Ectodermal cell (in vitro differentiated cells): ENCODE measurements around the gene ALOX12B.
"Not testable (repeated sequence)": the region's sequence is repeated elsewhere in the genome, so short reads cannot be mapped to it uniquely, and the experiment has no call there.

Experiments used
- H3K27ac ChIP-seq: 2 replicates; pipeline ENCODE4 v1.7.0; 2013; ENCODE audit warnings: mild to moderate bottlenecking, low read depth, low read length; ENCODE audit not compliant: insufficient read depth, poor library complexity, severe bottlenecking
- H3K27me3 ChIP-seq: 2 replicates; pipeline ENCODE4 v1.7.0; 2013; ENCODE audit warnings: mild to moderate bottlenecking, low read length; ENCODE audit not compliant: insufficient read depth, control insufficient read depth, poor library complexity, severe bottlenecking
- H3K36me3 ChIP-seq: one replicate; pipeline ENCODE4 v1.7.0; 2013; ENCODE audit warnings: low read length; ENCODE audit not compliant: control insufficient read depth, insufficient read depth
- H3K4me1 ChIP-seq: one replicate; pipeline ENCODE4 v1.7.0; 2013; ENCODE audit warnings: low read length; ENCODE audit not compliant: control insufficient read depth, insufficient read depth
- H3K4me3 ChIP-seq: 2 replicates; pipeline ENCODE4 v1.7.0; 2013; ENCODE audit warnings: low read depth, low read length, control low read depth; ENCODE audit not compliant: insufficient read depth
- H3K9me3 ChIP-seq: 2 replicates; pipeline ENCODE4 v1.7.0; 2013; ENCODE audit warnings: mild to moderate bottlenecking, low read length, moderate library complexity; ENCODE audit not compliant: control insufficient read depth
- WGBS, 2 experiments: methylation state at CpG; one replicate each; pipeline ENCODE4 v1.1.7; 2013; ENCODE audit warnings: missing lambda C conversion rate in 2 of 2; 5-methylcytosine and 5-hydroxymethylcytosine counted together

The ALOX12B gene

GRCh38 chr17:8084250-8084649 lies 3.3 kb downstream of the ALOX12B start:
- Histone ChIP-seq H3K9me3 (no peaks in the 10 kb centered on the region), H3K27ac (no peak overlapping the region), H3K36me3 (no peaks in the 10 kb centered on the region), H3K4me1 (no peaks in the 10 kb centered on the region), H3K27me3 (peaks cover 34% of the 10 kb centered on the region), H3K4me3 (no peak overlapping the region)
- 90% methylated on average over 6 of the region's 6 CpGs for WGBS, 2 experiments

- no peak overlapping the region for H3K4me3 ChIP-seq
- WGBS, 2 experiments, result 95 to 98% methylated on average over 10 of the region's 10 CpGs
- H3K27me3 ChIP-seq, result peaks cover 52% of the 10 kb centered on the region
Measured at GRCh38 chr17:8082292-8082691, 5.2 kb downstream of the ALOX12B start.

GRCh38 chr17:8081876-8082275 lies 5.6 kb downstream of the ALOX12B start:
- 93 to 94% methylated on average over 2 to 3 of the region's 3 CpGs for WGBS, 2 experiments
- Histone ChIP-seq H3K27ac (no peak overlapping the region), H3K4me1 (no peaks in the 10 kb centered on the region), H3K4me3 (no peak overlapping the region), H3K27me3 (peaks cover 56% of the 10 kb centered on the region), H3K9me3 (no peaks in the 10 kb centered on the region), H3K36me3 (no peaks in the 10 kb centered on the region)

More at GRCh38 chr17:8082292-8082691, 5.2 kb downstream of the ALOX12B start:
- no peaks in the 10 kb centered on the region for H3K4me1 ChIP-seq
- no peaks in the 10 kb centered on the region for H3K36me3 ChIP-seq
- H3K27ac ChIP-seq, result no peak overlapping the region
- H3K9me3 ChIP-seq, result no peaks in the 10 kb centered on the region

GRCh38 chr17:8080799-8081219 lies 6.7 kb downstream of the ALOX12B start:
- no peaks in the 10 kb centered on the region for H3K4me1 ChIP-seq
- no peak overlapping the region for H3K27ac ChIP-seq
- no peaks in the 10 kb centered on the region for H3K9me3 ChIP-seq
- peaks cover 67% of the 10 kb centered on the region for H3K27me3 ChIP-seq
- 67 to 74% methylated on average over 17 of the region's 17 CpGs for WGBS, 2 experiments
- no peaks in the 10 kb centered on the region for H3K36me3 ChIP-seq
- no peak overlapping the region for H3K4me3 ChIP-seq

- peaks cover 72% of the 10 kb centered on the region for H3K27me3 ChIP-seq
- H3K27ac ChIP-seq, result no peak overlapping the region
- 40 to 41% methylated on average over 25 of the region's 25 CpGs for WGBS, 2 experiments
- H3K9me3 ChIP-seq, result no peaks in the 10 kb centered on the region
- H3K4me3 ChIP-seq, result peak overlapping the region; percentile 51
- H3K4me1 ChIP-seq, result no peaks in the 10 kb centered on the region
- H3K36me3 ChIP-seq, result no peaks in the 10 kb centered on the region
Measured at GRCh38 chr17:8080208-8080798, 7.2 kb downstream of the ALOX12B start.

- H3K27ac ChIP-seq, result no peak overlapping the region
- H3K27me3 ChIP-seq, result peaks cover 79% of the 10 kb centered on the region
- no peaks in the 10 kb centered on the region for H3K36me3 ChIP-seq
- H3K4me1 ChIP-seq, result no peaks in the 10 kb centered on the region
- WGBS, 2 experiments, result 1 to 2% methylated on average over 87 of the region's 87 CpGs
- H3K9me3 ChIP-seq, result no peaks in the 10 kb centered on the region
- H3K4me3 ChIP-seq, result peak overlapping the region; percentile 51
Measured at GRCh38 chr17:8079291-8080207, 8.0 kb downstream of the ALOX12B start.

GRCh38 chr17:8077939-8078338 lies 9.6 kb downstream of the ALOX12B start:
- not testable (repeated sequence) for H3K27ac ChIP-seq, H3K4me3 ChIP-seq, H3K9me3 ChIP-seq, H3K4me1 ChIP-seq, H3K36me3 ChIP-seq
- peaks cover 95% of the 10 kb centered on the region for H3K27me3 ChIP-seq
- WGBS, 2 experiments, result 78 to 82% methylated on average over 4 to 5 of the region's 5 CpGs

GRCh38 chr17:8076502-8077266 lies 10.8 kb downstream of the ALOX12B start:
- Histone ChIP-seq H3K27me3 (peaks cover 98% of the 10 kb centered on the region), H3K9me3 (no peaks in the 10 kb centered on the region), H3K4me1 (peaks cover 7% of the 10 kb centered on the region), H3K27ac (no peak overlapping the region), H3K4me3 (no peak overlapping the region), H3K36me3 (no peaks in the 10 kb centered on the region)
- 90 to 92% methylated on average over 13 of the region's 13 CpGs for WGBS, 2 experiments

- H3K27ac ChIP-seq, result no peak overlapping the region
- peaks cover 98% of the 10 kb centered on the region for H3K27me3 ChIP-seq
- WGBS, 2 experiments, result 87 to 88% methylated on average over 14 of the region's 14 CpGs
- H3K4me3 ChIP-seq, result no peak overlapping the region
- H3K4me1 ChIP-seq, result peaks cover 7% of the 10 kb centered on the region
- no peaks in the 10 kb centered on the region for H3K9me3 ChIP-seq
- no peaks in the 10 kb centered on the region for H3K36me3 ChIP-seq
Measured at GRCh38 chr17:8075574-8076342, 11.8 kb downstream of the ALOX12B start.
